ENCODE data around the gene CARD6.
"Not testable (repeated sequence)": the region's sequence is repeated elsewhere in the genome, so short reads cannot be mapped to it uniquely, and the experiment has no call there.

CARD6 gene

GRCh38 chr5:40873286-40873880, 32.2 kb downstream of the CARD6 start:
- no peak for DNase-seq

GRCh38 chr5:40875958-40876357, 34.8 kb downstream of the CARD6 start:
- no peak for DNase-seq

- no peak for DNase-seq
Observed at GRCh38 chr5:40877371-40877988, 36.3 kb downstream of the CARD6 start.

GRCh38 chr5:40879163-40879942, 38.2 kb downstream of the CARD6 start:
- DNase-seq: peak; percentile 4 to 78

- no peak for DNase-seq
Observed at GRCh38 chr5:40882291-40882690, 41.1 kb downstream of the CARD6 start.

GRCh38 chr5:40883051-40883450, 41.9 kb downstream of the CARD6 start:
- not testable (repeated sequence) for DNase-seq

GRCh38 chr5:40895440-40896425, 54.6 kb downstream of the CARD6 start:
- not testable (repeated sequence) for DNase-seq

- peak; percentile 20 to 71 for DNase-seq
Observed at GRCh38 chr5:40904205-40904993, 63.2 kb downstream of the CARD6 start.

GRCh38 chr5:40904994-40905306, 63.8 kb downstream of the CARD6 start:
- DNase-seq: no peak

GRCh38 chr5:40906351-40906751, 65.2 kb downstream of the CARD6 start:
- no peak for DNase-seq

- DNase-seq: no peak
Observed at GRCh38 chr5:40909264-40909663, 68.1 kb downstream of the CARD6 start, which contains the start of gene C7. Gene C7, plus strand, starts transcription at chr5:40909497. Its CDS starts 114 bp downstream, at chr5:40909611.

GRCh38 chr5:40909723-40910122, 68.6 kb downstream of the CARD6 start:
- DNase-seq: no peak

Measured in SW 1271 (cell line).